HCT116 (cell line): Measurements from ENCODE around the gene MICAL3. TPM values are rescaled to one million over a fixed set of nuclear protein-coding genes. Genes with fewer than 3 reads are reported as not detected.

Experiments used
- ATAC-seq: fragments of 200-7000 bp; cut with Tn5 transposase; 2 replicates; pipeline ENCODE4 v1.9.1; 2020; ENCODE audit warnings: mild to moderate bottlenecking, moderate library complexity
- BruUV-seq: library from RNA; stranded (reverse); fragments of 400-500 nt; replicated peaks from 2 replicates; lab custom pipeline; 2021; lab: Mats Ljungman, UMichigan
- CTCF ChIA-PET: fragments of 300-600 bp; sonication (Branson Sonifier 250); formaldehyde crosslinking; loops from one replicate; lab custom pipeline; 2021; ENCODE audit warnings: antibody characterized with exemption; lab: Charles Lee
- POLR2A ChIA-PET: fragments of 300-600, 350-600 bp; sonication (Branson Sonifier 250); formaldehyde crosslinking; loops from one replicate; lab custom pipeline; 2021; ENCODE audit warnings: antibody characterized with exemption; lab: Charles Lee
- RAD21 ChIA-PET, 2 experiments: fragments of 300-600 bp; sonication (Branson Sonifier 250); formaldehyde crosslinking; loops; one replicate each; lab custom pipeline; 2023; ENCODE audit warnings: low total read pairs in 2 of 2; ENCODE audit not compliant: uncharacterized antibody in 2 of 2, unreplicated experiment in 2 of 2, low non-redundant PET in 1 of 2; lab: Charles Lee
- DNase-seq: peaks from one replicate; pipeline ENCODE4 v3.0.0-alpha.2; 2010; ENCODE audit warnings: low read depth, low spot score
- H2AFZ ChIP-seq: fragments of 200-600 bp; shearing (Covaris generic), sonication (generic); 2 replicates; pipeline ENCODE4 v1.6.1; 2017; ENCODE audit warnings: low read depth, mixed run types, mixed read lengths, antibody characterized with exemption, low read length; ENCODE audit not compliant: poor library complexity, severe bottlenecking
- H3K27ac ChIP-seq: 2 replicates; pipeline ENCODE4 v1.5.1; 2012; ENCODE audit warnings: low read depth, low read length
- H3K27me3 ChIP-seq: fragments of 200-600 bp; sonication (generic); 2 replicates; pipeline ENCODE4 v1.6.1; 2016; ENCODE audit warnings: mixed run types, low read length, mixed read lengths; ENCODE audit not compliant: insufficient read depth
- H3K36me3 ChIP-seq, 2 experiments: fragments of 200-500 bp in 1 of 2; fragments of 200-600 bp in 1 of 2; sonication (Bioruptor generic) in 1 of 2; sonication (generic) in 1 of 2; 2 replicates each; pipeline versions ENCODE4 v1.5.1 to v1.6.1; 2014 to 2016; ENCODE audit warnings: low read length in 2 of 2, inconsistent platforms in 1 of 2, mixed read lengths in 1 of 2, mixed run types in 1 of 2; ENCODE audit not compliant: insufficient read depth in 2 of 2, control insufficient read depth in 1 of 2
- H3K4me1 ChIP-seq, 2 experiments: fragments of 200-600 bp in 1 of 2; sonication (generic) in 1 of 2; 2 replicates each; pipeline versions ENCODE4 v1.5.1 to v1.6.1; 2012 to 2017; ENCODE audit warnings: low read length in 2 of 2, inconsistent platforms in 1 of 2, mild to moderate bottlenecking in 1 of 2, mixed read lengths in 1 of 2, mixed run types in 1 of 2, moderate library complexity in 1 of 2; ENCODE audit not compliant: insufficient read depth in 2 of 2, control insufficient read depth in 1 of 2
- H3K4me2 ChIP-seq: fragments of 200-600 bp; sonication (generic); 2 replicates; pipeline ENCODE4 v1.6.1; 2017; ENCODE audit warnings: mixed run types, low read length, mixed read lengths
- H3K4me3 ChIP-seq, 2 experiments: fragments of 200-600 bp in 1 of 2; sonication (generic) in 1 of 2; replicated peaks in 1 of 2; 2 replicates each; pipeline ENCODE4 v1.5.1; 2011 to 2016; ENCODE audit warnings: low read length in 2 of 2, control low read depth in 1 of 2, low read depth in 1 of 2, mild to moderate bottlenecking in 1 of 2, mixed read lengths in 1 of 2, mixed run types in 1 of 2
- H3K79me2 ChIP-seq: fragments of 200-600 bp; sonication (generic); 2 replicates; pipeline ENCODE4 v1.6.1; 2017; ENCODE audit warnings: mild to moderate bottlenecking, mixed run types, low read length, moderate library complexity, mixed read lengths; ENCODE audit not compliant: insufficient read depth
- H3K9ac ChIP-seq: fragments of 200-600 bp; sonication (generic); 2 replicates; pipeline ENCODE4 v1.6.1; 2016; ENCODE audit warnings: low read length, mixed read lengths
- H3K9me2 ChIP-seq: fragments of 200-600 bp; sonication (generic), shearing (Covaris generic); 2 replicates; pipeline ENCODE4 v1.6.1; 2017; ENCODE audit warnings: mixed run types, mild to moderate bottlenecking, moderate library complexity; ENCODE audit not compliant: insufficient read depth
- H3K9me3 ChIP-seq, 2 experiments: fragments of 200-500 bp in 1 of 2; fragments of 200-600 bp in 1 of 2; sonication (Bioruptor generic) in 1 of 2; sonication (generic) in 1 of 2; 2 replicates each; pipeline ENCODE4 v1.6.1; 2014 to 2017; ENCODE audit warnings: low read length in 2 of 2, mixed read lengths in 2 of 2, inconsistent platforms in 1 of 2, low read depth in 1 of 2, mild to moderate bottlenecking in 1 of 2, mixed run types in 1 of 2, moderate library complexity in 1 of 2; ENCODE audit not compliant: control insufficient read depth in 1 of 2, insufficient read depth in 1 of 2
- H4K20me1 ChIP-seq: fragments of 200-600 bp; sonication (generic), shearing (Covaris generic); 2 replicates; pipeline ENCODE4 v1.6.1; 2017; ENCODE audit warnings: mixed run types, mild to moderate bottlenecking, moderate library complexity; ENCODE audit not compliant: insufficient read depth
- ATF3 ChIP-seq: IDR thresholded peaks from 2 replicates; pipeline ENCODE4 v1.6.1; 2012
- CBX3 ChIP-seq: IDR thresholded peaks from 2 replicates; pipeline ENCODE4 v1.6.1; 2012; ENCODE audit warnings: low read depth
- CEBPB ChIP-seq: IDR thresholded peaks from 2 replicates; pipeline ENCODE4 v1.6.1; 2012; ENCODE audit warnings: low read depth
- CTCF ChIP-seq, 3 experiments: fragments of 200-600 bp in 1 of 3; sonication (generic) in 1 of 3; IDR thresholded peaks in 2 of 3; conservative IDR thresholded peaks in 1 of 3; 2 replicates each; pipeline ENCODE4 v1.5.1; 2012 to 2017; ENCODE audit warnings: low read depth in 2 of 3, low read length in 2 of 3, antibody characterized with exemption in 1 of 3, borderline replicate concordance in 1 of 3, control low read depth in 1 of 3, mild to moderate bottlenecking in 1 of 3, mixed read lengths in 1 of 3, mixed run types in 1 of 3, moderate library complexity in 1 of 3; ENCODE audit not compliant: insufficient read depth in 1 of 3
- EGR1 ChIP-seq: IDR thresholded peaks from 2 replicates; pipeline ENCODE4 v1.6.1; 2012; ENCODE audit warnings: low read depth
- ELF1 ChIP-seq: IDR thresholded peaks from 2 replicates; pipeline ENCODE4 v1.6.1; 2012; ENCODE audit warnings: low read depth, borderline replicate concordance
- EZH2 ChIP-seq: fragments of 200-600 bp; sonication (generic); IDR thresholded peaks from 2 replicates; pipeline ENCODE4 v1.6.1; 2017; ENCODE audit warnings: antibody characterized with exemption, mixed run types
- FOSL1 ChIP-seq: IDR thresholded peaks from 2 replicates; pipeline ENCODE4 v1.6.1; 2012; ENCODE audit warnings: low read depth
- JUND ChIP-seq: IDR thresholded peaks from 2 replicates; pipeline ENCODE4 v1.6.1; 2012
- MAX ChIP-seq: IDR thresholded peaks from 2 replicates; pipeline ENCODE4 v1.6.1; 2012
- POLR2A ChIP-seq: IDR thresholded peaks from 2 replicates; pipeline ENCODE4 v1.7.0; 2011; ENCODE audit warnings: borderline replicate concordance; ENCODE audit not compliant: insufficient read depth, insufficient read length; ENCODE audit errors: extremely low read depth
- POLR2AphosphoS5 ChIP-seq: IDR thresholded peaks from 2 replicates; pipeline ENCODE4 v1.6.1; 2011; ENCODE audit warnings: mild to moderate bottlenecking, low read depth, low read length, moderate library complexity
- RAD21 ChIP-seq: IDR thresholded peaks from 2 replicates; pipeline ENCODE4 v1.6.1; 2012; ENCODE audit warnings: low read depth, mild to moderate bottlenecking
- REST ChIP-seq: IDR thresholded peaks from 2 replicates; pipeline ENCODE4 v1.6.1; 2012; ENCODE audit warnings: low read depth
- SIN3A ChIP-seq: IDR thresholded peaks from 2 replicates; pipeline ENCODE4 v1.6.1; 2012; ENCODE audit warnings: low read depth
- SP1 ChIP-seq: IDR thresholded peaks from 2 replicates; pipeline ENCODE4 v1.6.1; 2012; ENCODE audit warnings: low read depth
- TCF7L2 ChIP-seq: IDR thresholded peaks from 2 replicates; pipeline ENCODE4 v1.7.0; 2011; ENCODE audit warnings: borderline replicate concordance, inconsistent platforms; ENCODE audit not compliant: insufficient read depth, insufficient read length; ENCODE audit errors: extremely low read depth
- YY1 ChIP-seq: IDR thresholded peaks from 2 replicates; pipeline ENCODE4 v1.6.1; 2011; ENCODE audit warnings: low read length, low read depth, moderate library complexity, mild to moderate bottlenecking; ENCODE audit not compliant: insufficient replicate concordance; ENCODE audit errors: extremely low read depth
- ZFX ChIP-seq: fragments of 450-650 bp; IDR thresholded peaks from 2 replicates; pipeline ENCODE4 v1.6.1; 2017
- ZNF274 ChIP-seq: fragments of 200-500 bp; sonication (Bioruptor generic); IDR thresholded peaks from 2 replicates; pipeline ENCODE4 v1.6.1; 2014; ENCODE audit warnings: mild to moderate bottlenecking, low read depth, low read length, inconsistent platforms
- intact Hi-C: fragments of 100-400 bp; cut with micrococcal nuclease; formaldehyde crosslinking; loops from 2 replicates; pipeline ENCODE4 v1.10.0; 2022
- total RNA-seq: library from RNA; stranded (reverse); gene quantifications from one replicate; pipeline ENCODE4 v1.2.1, GENCODE V29; 2021; ENCODE audit not compliant: unreplicated experiment

MICAL3 gene
- total RNA-seq, 1 experiment from 2014 or later = 30.8 TPM

- Histone ChIP-seq H3K4me1 (peaks cover 36 to 71% of the 10 kb centered on the region in 2 experiments), H3K4me2 (no peak overlapping the region; the same call in 1 of the 2 replicates), H3K9me2 (no peaks in the 10 kb centered on the region), H3K27me3 (no peaks in the 10 kb centered on the region), H3K4me3 (no peak overlapping the region), H3K27ac (no peak overlapping the region), H3K9me3 (no peaks in the 10 kb centered on the region), H3K36me3 (no peaks in the 10 kb centered on the region), H2AFZ (no peak overlapping the region), H3K79me2 (peaks cover 93% of the 10 kb centered on the region), H3K9ac (no peak overlapping the region), H4K20me1 (peaks cover 18% of the 10 kb centered on the region)
- no TSS peak for BruUV-seq
- CTCF ChIA-PET = interaction anchor here (1.8 kb wide), 1 partner anchor 156 kb away, joined by 4 read pairs; no protein-coding TSS in a partner anchor
- POLR2A ChIA-PET = no interaction called here
- TF ChIP-seq RAD21 (no peak), MAX (no peak), YY1 (no peak), ATF3 (no peak), SIN3A (no peak), POLR2A (no peak), CEBPB (no peak), SP1 (no peak), ZNF274 (no peak), ELF1 (no peak), EZH2 (no peak), REST (no peak), CTCF (IDR thresholded peaks at IDR 0.05 in 2 of 3, conservative IDR thresholded peaks at IDR 0.05 in 1 of 3; ENCODE audit: borderline replicate concordance in 1 of 3, insufficient read depth in 1 of 3, low read depth in 2 of 3, low read length in 2 of 3) (no peak), ZFX (no peak), FOSL1 (no peak), EGR1 (no peak), TCF7L2 (no peak), POLR2AphosphoS5 (no peak), JUND (no peak), CBX3 (no peak)
- ATAC-seq (no peak; the same call in 1 of the 2 replicates), DNase-seq (no peak)
- RAD21 ChIA-PET = no interaction called here
- intact Hi-C loops = no loop called here
Observed at GRCh38 chr22:17920145-17920605, 104.2 kb downstream of the MICAL3 start.
